ENCODE results near the gene ZNF638.

Gene ZNF638

GRCh38 chr2:71360434-71360975 is 28.9 kb downstream of the ZNF638 start:
- no peak for DNase-seq (ENCODE audit: low read depth)
- no peak for TF ChIP-seq CTCF (IDR thresholded peaks at IDR 0.05; ENCODE audit: low read depth, low read length, missing control alignments)
- H3K4me3 ChIP-seq (ENCODE audit: low read depth, low read length): no peak overlapping the region
- in situ Hi-C loops (cut with HindIII; ENCODE audit: low sequenced_read_pairs): no loop called here

DNA sequence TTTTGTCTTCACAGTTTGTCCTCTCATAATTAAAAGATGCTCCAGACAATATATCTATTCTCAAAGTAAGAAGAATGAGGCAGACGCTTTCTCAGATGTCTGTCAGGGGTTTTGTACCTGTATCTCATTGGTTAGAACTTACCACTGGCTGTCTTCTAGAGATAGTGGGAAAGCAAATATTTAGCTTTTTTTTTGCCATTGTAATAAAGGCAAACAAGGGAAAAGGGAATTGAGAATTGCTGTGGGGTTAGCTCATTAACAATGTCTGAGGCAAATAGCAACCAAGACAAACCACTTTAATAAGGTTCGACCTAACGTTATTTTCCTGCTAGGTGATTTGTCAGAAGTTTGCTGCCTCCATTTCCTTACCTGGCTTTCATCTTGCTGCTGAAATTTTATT is 30.0 kb downstream of the ZNF638 start:
- no peak for TF ChIP-seq CTCF (IDR thresholded peaks at IDR 0.05; ENCODE audit: low read depth, low read length, missing control alignments)
- in situ Hi-C loops (cut with HindIII; ENCODE audit: low sequenced_read_pairs): no loop called here
- DNase-seq (ENCODE audit: low read depth): no peak
- H3K4me3 ChIP-seq (ENCODE audit: low read depth, low read length): no peak overlapping the region

DNA sequence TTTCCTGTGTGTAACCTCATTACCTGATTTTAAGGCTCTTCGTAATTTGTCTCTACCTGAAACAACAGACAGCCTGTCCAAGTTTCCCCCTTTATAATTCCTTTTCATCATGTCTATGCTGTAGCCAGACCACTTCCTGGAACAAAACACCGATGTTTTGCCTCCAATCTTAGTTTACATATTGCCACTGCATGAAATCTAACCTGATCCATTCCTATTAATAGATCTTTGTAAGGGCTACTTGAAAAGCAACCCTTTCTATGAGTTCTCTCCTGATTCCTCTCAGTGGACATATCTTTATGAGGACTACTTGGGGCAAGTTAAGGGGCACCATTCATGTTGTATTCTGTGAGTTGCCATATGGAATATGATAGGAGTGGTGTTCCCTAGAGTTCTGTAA is 30.9 kb downstream of the ZNF638 start:
- in situ Hi-C loops (cut with HindIII; ENCODE audit: low sequenced_read_pairs): no loop called here
- no peak for TF ChIP-seq CTCF (IDR thresholded peaks at IDR 0.05; ENCODE audit: low read depth, low read length, missing control alignments)
- DNase-seq (ENCODE audit: low read depth): no peak
- H3K4me3 ChIP-seq (ENCODE audit: low read depth, low read length): no peak overlapping the region

DNA sequence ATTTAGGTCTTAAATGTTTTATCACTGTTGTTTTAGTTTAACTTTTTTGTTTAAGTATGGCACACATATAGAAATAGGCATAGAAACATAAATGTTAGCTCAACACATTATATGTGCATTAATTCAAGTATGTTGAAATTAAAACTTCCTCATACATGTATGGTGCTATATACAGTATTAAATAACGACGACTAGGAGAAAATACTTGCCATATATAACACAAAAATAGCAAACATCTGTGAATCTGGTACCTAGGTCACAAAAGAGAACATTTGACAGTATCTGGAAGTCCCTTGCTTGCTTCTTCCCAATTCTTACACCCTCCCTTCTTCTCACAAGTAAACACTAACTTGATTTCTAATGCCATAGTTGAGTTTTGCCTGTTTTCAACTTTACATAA is 38.4 kb downstream of the ZNF638 start:
- no peak for DNase-seq (ENCODE audit: low read depth)
- TF ChIP-seq CTCF (IDR thresholded peaks at IDR 0.05; ENCODE audit: low read depth, low read length, missing control alignments): no peak
- H3K4me3 ChIP-seq (ENCODE audit: low read depth, low read length): no peak overlapping the region
- in situ Hi-C loops (cut with HindIII; ENCODE audit: low sequenced_read_pairs): no loop called here

DNA sequence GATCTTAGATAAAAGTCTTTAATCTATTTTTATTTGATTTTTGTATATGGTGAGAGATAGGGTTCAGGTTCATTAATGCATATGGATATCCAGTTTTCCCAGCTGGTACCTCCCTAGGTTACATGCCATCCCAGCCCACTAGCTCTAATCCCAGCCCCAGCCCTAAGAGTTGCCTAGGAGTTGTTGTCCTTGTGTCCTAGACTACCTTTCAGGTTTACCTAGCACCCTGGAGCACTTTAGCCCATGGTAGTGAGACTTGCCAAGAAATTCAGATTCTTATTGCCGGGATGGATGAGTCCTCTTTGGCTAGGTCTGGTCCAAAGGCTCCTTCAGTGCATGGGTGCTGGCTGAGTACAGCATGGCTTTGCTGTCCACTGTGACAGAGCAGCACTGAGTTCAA is 40.5 kb downstream of the ZNF638 start:
- in situ Hi-C loops (cut with HindIII; ENCODE audit: low sequenced_read_pairs): no loop called here
- no peak for DNase-seq (ENCODE audit: low read depth)
- H3K4me3 ChIP-seq (ENCODE audit: low read depth, low read length): no peak overlapping the region
- TF ChIP-seq CTCF (IDR thresholded peaks at IDR 0.05; ENCODE audit: low read depth, low read length, missing control alignments): no peak

DNA sequence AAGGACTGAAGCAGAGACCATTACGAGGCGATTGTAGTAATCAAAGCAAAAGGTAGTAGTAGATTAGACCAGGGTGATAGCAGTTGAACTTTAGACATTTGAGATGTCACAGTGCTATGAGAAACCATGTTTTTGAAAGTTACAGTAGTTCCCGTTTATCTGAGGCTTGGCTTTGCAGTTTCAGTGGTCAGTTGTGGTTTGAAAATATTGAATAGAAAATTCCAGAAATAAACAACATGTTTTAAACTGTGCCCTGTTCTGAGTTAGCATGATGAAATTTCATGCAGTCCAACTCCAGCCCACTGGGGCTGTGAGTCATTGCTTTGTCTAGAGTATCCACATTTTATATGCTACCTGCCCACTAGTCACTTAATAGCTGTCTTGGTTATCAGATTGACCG is 47.5 kb downstream of the ZNF638 start:
- peak; percentile 60 for DNase-seq (ENCODE audit: low read depth)
- no peak overlapping the region for H3K4me3 ChIP-seq (ENCODE audit: low read depth, low read length)

More for the DNA sequence above, 47.5 kb downstream of the ZNF638 start:
- TF ChIP-seq CTCF (IDR thresholded peaks at IDR 0.05; ENCODE audit: low read depth, low read length, missing control alignments): no peak
- in situ Hi-C loops (cut with HindIII; ENCODE audit: low sequenced_read_pairs): no loop called here

All from astrocyte of the cerebellum (primary cell).